GM21717 (cell line): ENCODE measurements around the gene SHC3.

ENCODE experiments used
- ATAC-seq: cut with Tn5 transposase; IDR thresholded peaks from one replicate; pipeline ENCODE4 v1.9.1; 2021; ENCODE audit warnings: mild to moderate bottlenecking, moderate library complexity; ENCODE audit not compliant: unreplicated experiment

SHC3 gene

DNA sequence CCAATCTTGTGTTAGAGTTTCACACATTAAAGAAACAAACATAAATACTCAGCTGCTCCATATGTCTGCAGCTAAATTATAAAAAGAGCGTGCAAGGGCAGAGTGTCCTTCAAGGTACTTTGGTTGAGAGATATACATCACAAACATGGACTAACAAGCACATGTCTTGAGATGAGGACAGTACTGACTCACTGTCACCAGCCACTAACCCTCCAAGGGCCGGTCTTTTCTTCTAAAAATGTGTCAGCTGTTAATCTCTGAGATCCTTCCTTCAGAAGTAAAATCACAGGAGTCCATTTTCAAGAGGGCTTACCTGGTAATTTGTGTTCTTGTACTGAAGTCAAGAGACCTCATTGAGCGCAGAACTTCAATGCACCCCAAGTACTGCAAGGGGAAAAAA, 66.4 kb downstream of the SHC3 start:
- no peak for ATAC-seq

- ATAC-seq: no peak
Measured at GRCh38 chr9:89109666-89110065, 69.0 kb downstream of the SHC3 start.

DNA sequence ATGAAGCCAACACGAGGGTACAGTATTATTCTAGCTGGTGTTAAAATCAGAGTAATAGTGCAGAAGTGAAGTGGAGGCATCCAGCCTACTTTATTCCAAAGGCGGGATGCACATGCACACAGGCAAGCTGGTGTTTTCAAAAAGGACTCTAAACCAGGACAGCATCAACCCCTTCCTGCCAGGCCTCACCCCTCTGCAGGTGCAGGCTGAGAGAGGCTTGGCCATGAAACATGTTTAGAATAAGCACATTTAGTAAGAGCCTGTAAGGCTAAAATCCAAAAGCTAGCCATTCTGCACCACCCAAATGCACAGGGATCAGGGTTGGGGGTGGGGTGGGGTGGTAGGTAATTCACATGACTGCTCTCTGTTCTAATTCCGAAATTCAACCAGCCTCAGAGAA, 71.2 kb downstream of the SHC3 start:
- no peak for ATAC-seq

DNA sequence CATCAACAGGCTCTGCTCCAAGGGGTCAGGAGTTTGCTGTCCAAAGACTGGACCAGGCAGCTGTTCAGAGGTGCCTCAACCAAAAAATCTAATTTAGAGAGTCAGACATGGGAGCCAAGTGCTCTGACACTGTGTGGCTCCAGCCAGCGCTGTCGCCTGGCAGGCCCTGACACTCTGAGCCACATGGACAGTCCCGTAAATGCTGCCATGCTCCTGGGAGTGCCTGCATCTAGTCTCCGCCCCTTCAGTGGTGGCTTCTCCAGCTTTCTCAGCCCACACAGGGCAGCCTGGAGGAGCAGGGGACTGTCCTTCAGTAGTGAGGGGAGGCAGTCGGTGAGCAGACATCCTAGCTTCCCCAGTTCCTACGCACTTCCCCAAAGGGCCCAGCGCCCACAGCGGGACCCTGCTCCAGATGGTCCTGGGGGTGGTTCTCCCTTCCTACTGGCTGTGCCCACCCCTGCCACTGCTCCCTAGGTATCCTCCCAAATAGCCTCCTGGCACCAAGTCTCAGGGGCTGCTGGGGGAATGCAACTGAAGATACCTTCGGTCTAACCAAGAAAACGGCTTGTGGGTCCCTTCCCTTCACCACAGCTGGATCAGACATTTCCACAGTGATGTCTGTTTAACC, 72.3 kb downstream of the SHC3 start:
- no peak for ATAC-seq

DNA sequence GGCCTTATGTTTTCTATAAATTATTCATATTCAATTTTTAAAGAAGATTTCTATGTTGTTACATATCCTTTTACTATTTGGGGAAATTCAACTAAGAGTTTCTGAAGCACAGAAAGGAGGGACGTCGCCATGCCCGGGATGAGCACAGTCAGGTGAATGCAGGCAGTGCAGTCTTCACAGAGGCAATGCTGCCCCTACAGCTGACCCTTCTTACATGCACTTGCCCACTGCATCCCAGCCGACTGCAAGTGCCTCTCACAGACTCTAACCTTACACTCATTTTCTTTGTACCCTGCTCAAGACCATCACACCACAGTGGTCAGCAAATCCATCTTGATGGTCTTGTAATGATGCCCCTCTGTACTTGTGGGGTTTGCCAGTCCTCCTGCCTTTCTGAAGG, 73.8 kb downstream of the SHC3 start:
- ATAC-seq: no peak

- no peak for ATAC-seq
Measured at GRCh38 chr9:89097219-89097618, 81.4 kb downstream of the SHC3 start.

- no peak for ATAC-seq
Measured at GRCh38 chr9:89096807-89097206, 81.8 kb downstream of the SHC3 start.

DNA sequence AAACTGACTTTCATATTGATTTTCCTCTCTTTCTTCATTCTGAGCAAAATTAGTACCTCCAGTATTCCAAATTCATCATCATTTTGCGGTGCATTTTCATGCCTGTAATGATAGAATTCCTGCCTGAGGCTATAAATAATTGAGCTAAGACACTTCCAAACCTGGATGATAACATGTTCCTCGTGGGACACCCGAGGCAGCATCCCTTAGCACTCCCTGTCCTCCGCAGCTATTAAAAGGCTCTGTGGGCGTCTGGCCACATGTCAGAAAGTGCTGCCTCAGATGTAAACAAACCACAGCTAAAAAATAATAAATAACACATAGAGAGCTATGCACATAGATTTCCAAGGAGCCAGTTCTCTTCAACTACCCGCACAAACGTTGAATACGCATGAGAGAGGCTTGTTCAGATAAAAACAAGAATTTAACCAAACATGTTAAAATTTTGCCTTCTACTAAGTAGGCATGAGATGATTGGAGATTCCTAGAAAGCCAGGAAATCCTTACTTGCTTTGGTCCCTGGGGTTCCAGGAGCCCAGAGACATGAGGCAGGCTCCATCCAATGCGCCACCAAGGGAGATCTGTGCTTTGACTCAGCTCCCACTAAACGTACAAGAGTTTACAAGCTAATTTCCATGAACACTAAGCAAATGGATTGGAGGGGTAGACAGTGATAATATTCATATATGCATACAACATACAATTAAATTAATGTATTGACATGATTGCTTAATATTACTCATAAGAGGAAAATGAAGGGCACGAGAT, 82.7 kb downstream of the SHC3 start:
- no peak for ATAC-seq

DNA sequence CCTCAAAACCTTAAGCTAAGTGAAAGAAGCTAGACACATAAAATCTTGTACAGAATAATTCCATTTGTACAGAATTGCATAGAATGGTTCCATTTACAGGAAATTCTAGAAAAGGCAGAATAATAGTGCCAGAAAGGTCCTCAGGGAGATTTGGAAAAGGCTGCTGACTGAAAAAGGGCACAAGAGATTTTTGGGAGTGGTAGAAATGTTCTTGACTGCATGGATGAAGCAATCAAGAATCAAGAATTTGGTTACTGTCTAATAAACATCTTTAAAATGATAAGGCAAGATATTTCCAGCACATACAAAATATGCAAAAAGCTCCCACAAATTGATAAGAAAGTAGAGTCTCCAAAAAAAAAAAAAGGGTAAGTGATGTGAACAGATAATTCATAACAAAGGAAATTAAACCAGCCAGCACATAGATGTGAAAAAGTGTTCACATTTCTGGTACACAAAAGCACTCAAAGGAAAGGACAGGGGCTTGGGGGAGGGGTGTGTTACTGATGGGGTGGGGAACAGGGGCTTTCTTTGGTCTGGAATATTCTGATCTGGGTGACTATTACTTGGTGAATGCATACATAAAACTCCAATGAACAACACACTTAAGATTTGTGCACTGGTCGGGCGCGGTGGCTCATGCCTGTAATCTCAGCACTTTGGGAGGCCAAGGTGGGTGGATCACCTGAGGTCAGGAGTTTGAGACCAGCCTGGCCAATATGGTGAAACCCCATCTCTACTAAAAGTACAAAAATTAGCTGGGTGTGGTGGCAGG, 85.2 kb downstream of the SHC3 start:
- no peak for ATAC-seq

DNA sequence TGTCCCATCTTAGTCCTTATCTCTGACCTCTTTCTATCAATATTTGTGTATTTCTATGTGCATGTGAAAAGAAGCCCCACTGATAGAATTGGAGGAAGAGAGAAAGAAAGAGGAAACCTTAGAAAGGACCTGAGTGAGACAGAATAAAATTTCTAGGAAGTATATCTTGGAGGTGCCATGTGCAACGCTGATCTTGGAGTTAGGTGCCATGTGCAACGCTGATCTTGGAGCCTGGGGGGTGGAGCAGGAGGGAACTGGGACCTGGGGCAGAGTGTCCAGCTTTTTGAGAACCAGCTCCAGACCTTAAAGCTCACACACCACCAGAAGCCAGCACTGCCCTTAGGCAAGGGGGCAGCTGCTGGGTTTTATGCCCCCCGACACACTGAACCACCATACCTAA, 89.4 kb downstream of the SHC3 start:
- ATAC-seq: no peak

DNA sequence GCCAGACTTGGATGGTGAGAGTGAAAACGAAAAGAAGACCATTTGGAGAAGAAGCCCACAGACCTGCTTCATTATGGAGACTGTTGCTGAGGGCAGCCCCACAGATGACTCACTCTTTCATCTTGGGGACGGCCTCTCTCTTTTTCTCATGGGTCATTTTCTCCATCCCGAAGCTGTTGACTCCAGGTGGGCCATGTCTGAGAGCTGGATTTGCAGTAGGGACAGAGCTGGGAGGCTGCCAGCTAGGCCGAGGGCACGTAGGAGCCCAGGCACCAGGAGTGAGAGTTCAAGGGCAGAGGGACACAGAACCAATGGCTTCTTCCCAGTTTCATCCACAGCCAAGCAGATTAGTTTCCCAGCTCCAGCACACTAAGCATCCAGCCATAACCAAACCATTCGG, 95.0 kb downstream of the SHC3 start:
- no peak for ATAC-seq

- ATAC-seq: no peak
Measured at GRCh38 chr9:89080193-89080592, 98.4 kb downstream of the SHC3 start.

DNA sequence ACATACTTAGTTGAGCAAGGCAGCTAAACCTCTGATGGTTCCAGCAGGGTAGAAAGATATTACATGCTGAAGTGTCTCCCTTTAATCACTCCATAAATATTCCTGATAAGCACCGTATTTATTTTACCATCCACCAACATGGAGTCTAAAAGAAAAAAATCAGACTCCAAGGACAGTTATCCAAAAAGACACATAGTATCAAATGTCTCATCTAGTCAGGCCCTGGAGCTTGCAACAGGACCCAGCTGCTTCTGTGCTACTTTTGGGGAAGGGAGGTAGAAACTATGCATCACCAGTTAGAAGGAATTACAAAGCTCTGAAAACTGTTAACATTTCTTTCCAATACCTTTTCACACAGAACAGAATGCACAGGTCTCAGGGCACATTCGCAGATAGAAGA, 99.2 kb downstream of the SHC3 start:
- ATAC-seq: no peak

GRCh38 chr9:89078860-89079259, 99.8 kb downstream of the SHC3 start:
- ATAC-seq: no peak

DNA sequence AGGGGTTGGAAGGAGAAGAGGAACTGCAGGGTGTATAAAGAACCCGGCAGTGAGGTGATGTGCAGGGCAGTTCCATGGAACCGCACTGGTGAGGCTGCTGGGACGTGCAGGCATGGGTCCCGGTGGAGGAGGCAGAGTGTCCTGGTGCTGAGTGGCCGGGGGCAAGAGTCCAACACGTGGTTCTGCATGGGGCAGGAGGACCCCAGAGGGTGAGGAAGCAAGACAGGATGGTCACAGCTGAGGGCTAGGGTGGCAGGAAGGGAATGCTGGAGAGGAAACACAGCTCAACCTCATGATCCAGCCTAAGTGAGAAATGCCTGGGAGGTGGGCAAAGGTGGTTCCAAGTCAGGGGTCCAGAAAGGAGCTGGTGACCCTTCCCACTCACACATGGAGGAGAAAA, 100.2 kb downstream of the SHC3 start:
- ATAC-seq: no peak

DNA sequence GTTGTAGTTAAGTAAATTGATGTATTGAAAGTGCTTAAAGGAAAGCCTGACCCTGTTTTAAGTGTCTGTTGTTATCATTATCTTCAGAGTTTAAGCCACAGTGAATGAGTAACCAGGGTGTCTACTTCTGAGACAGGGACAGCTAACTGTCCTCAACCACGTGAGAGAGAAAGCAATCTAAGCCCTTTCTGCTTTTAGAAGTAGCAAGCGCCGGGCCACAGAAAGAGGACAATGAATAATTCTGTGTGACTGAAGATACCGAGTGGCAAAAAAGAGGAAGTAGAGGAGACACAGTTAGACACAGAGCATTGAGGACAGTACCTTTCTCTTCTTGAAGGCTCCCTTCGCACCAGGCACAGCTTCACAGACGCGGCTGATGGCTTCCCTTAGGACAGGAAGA, 101.1 kb downstream of the SHC3 start:
- no peak for ATAC-seq

GRCh38 chr9:89073397-89073796, 105.2 kb downstream of the SHC3 start:
- ATAC-seq: no peak

- ATAC-seq: no peak
Measured at GRCh38 chr9:89071591-89071990, 107.0 kb downstream of the SHC3 start.

GRCh38 chr9:89066835-89067234, 111.8 kb downstream of the SHC3 start:
- ATAC-seq: no peak

GRCh38 chr9:89065921-89066320, 112.7 kb downstream of the SHC3 start:
- no peak for ATAC-seq

DNA sequence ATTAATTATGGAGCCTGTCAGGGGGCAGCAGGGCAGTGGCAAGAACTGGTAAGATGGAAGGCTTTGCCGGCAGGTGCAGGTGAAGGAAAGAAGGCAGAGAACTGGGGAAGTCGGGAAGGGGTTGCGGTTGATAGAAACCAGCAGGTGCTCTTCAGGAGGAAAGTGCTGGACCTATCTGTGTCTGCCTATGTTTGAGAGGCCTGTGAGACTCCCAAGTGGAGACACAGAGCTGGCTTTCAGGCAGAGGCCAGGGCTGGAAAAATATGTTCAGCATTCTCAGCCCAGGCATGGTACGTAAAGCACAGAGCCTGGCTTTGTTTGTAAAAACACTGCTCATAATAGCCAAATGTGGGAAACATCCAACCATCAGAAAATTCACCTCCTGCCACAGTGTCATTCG, 117.8 kb downstream of the SHC3 start:
- ATAC-seq: no peak

DNA sequence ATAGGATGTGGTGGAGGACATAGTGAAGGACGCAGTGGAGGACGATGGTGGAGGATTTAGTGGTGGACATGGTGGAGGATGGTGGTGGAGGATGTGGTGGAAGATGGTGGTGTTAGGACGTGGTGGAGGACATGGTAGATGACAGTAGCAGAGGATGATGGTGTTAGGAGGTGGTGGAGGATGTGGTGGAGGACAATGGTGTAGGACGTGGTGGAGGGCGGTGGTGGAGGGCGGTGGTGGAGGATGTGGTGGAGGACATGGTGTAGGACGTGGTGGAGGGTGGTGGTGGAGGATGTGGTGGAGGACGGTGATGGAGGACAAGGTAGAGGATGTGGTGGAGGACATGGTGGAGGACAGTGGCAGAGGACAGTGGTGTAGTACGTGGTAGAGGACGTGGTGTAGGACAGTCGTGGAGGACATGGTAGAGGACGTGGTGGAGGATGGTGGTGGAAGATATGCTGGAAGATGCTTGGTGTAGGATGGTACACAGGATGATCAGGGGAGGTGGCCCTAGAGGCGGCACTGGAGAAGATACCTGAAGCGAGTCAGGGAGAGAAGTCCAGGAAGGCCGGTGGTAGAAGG, 118.6 kb downstream of the SHC3 start:
- ATAC-seq: no peak
